SW480 (cell line): ENCODE results near the gene TFCP2L1.
"Not testable (repeated sequence)": the region's sequence is repeated elsewhere in the genome, so short reads cannot be mapped to it uniquely, and the experiment has no call there.

ENCODE experiments used
- DNase-seq: peaks from one replicate; pipeline ENCODE4 v3.0.0-alpha.2; 2016; ENCODE audit warnings: low spot score

The TFCP2L1 gene, protein sequence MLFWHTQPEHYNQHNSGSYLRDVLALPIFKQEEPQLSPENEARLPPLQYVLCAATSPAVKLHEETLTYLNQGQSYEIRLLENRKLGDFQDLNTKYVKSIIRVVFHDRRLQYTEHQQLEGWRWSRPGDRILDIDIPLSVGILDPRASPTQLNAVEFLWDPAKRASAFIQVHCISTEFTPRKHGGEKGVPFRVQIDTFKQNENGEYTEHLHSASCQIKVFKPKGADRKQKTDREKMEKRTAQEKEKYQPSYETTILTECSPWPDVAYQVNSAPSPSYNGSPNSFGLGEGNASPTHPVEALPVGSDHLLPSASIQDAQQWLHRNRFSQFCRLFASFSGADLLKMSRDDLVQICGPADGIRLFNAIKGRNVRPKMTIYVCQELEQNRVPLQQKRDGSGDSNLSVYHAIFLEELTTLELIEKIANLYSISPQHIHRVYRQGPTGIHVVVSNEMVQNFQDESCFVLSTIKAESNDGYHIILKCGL

DNA sequence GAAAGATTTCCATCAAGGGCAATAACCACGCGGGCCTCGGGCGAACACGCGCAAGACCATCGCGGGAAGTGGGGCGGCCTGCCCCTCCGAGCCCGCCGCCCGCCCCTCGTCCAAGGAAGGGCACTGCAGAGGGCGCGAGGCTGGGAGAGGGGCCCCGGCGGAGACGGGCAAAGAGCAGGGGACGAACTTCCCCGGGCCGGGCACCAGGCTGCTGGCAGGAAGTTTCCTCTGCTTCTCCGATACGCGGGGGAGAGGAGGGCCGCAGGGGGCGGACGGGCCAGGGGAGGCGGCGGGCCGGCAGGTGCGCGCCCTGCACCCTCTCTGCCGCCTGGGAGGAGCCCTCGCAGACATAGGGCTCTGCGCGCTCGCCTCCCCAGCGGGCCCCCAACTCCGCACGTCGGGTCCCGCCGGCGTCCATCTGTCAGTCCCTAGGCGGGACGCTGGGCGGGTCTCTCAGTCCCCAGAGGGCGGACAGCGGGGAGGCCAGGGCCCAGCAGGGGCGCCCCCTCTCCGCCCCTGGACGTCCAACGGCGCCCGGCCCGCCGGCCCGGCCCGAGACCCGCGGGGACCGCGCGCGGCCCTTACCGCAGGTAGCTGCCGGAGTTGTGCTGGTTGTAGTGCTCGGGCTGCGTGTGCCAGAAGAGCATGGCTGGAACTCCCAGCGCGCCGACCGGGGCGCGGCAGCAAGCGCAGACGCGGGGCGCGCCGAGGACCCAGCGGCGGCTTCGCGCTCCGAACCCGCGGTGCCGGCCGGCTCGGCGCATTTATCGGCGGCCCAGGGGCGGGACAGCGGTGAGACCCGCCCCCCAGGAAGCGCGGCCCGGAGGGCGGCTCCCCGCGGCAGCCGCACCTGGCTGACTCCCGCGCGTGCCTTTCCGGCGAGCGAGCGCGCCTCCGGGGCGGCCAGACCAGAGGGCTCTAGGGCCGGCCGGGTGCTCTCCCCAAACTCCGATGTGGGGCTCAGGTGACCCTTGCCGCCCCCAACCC lies at the start of gene TFCP2L1:
Gene TFCP2L1, minus strand, starts transcription at position 740 of the 987 bp plus-strand sequence. Its CDS starts 93 bp downstream, at position 647.
- peak; percentile 64 for DNase-seq

DNA sequence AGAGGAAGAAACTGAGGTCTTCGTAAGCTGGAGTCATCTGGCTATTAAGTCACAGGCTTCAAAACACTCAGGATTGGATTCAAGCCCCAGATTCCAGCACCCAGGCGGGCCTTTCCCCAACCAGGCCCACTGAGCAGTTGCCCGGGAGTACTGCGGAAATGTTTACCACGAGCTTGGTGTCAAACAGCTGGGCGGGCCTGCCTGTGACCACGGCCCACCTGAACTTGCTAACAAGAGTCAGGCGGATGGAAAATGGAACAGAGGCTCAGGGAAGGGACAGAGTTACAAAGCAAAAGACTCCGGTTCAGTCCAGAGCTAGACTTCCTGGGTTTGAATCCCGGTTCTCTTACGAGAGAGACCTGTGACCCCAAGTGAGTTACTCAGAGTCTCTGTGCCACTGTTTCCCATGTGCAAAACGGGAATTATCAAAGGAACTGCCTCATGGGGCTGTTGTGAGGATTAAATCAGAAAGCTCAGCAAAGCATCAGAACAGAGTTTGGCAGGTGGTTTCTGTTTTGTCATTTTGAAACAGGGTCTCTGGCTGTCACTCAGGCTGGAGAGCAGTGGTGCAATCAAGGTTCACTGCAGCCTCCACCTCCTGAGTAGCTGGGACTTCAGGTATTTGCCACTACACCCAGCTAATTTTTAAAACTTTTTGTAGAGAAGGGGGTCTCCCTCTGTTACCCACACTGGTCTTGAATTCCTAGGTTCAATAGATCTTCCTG lies 49.0 kb upstream of the TFCP2L1 start:
- DNase-seq, result no peak

- no peak for DNase-seq
Measured at GRCh38 chr2:121333231-121333630, 48.2 kb upstream of the TFCP2L1 start.

- DNase-seq, result not testable (repeated sequence)
Measured at GRCh38 chr2:121331324-121331723, 46.3 kb upstream of the TFCP2L1 start.

- no peak for DNase-seq
Measured at GRCh38 chr2:121330921-121331320, 45.9 kb upstream of the TFCP2L1 start.

DNA sequence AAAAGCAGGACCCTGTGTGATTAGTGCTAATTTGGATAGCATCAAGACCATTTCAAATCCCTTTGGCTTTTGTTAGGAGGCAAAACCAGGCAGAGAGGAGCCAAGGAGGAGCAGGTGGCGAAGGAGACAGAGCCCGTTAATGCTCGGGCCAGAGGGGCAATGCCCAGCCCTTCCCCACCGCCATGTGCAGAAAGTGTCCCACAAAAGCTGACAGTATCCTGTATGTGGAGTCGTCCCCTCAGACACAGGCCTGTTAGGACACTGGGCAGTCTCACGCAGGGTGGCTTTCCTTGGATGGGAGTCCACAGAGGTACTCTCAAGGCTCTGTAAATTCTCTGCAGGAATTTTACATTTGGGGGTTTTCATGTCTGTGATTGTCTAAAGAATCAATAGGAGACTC lies 44.8 kb upstream of the TFCP2L1 start:
- no peak for DNase-seq

GRCh38 chr2:121326628-121327027 lies 41.6 kb upstream of the TFCP2L1 start:
- DNase-seq, result no peak

- DNase-seq, result no peak
Measured at GRCh38 chr2:121324601-121325000, 39.6 kb upstream of the TFCP2L1 start.

DNA sequence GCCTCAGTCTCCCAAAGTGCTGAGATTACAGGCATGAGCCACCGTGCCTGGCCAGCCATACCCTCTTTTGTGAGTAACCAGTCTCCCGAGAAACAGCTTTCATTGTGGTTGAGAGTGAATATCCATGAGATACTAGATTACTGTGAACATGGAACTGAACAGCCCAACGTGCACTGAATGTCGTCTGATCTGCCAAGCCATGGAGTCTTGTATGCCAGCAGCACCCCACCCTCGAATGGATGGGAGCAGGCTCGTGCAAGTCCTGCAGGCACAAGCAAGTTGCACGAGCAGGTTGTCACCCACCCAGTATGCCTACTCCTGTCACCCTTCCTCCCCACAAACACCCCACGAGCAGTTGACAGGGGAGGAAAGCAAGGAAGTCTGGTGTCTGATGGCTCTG lies 36.5 kb upstream of the TFCP2L1 start:
- DNase-seq, result no peak

GRCh38 chr2:121319941-121320340 lies 34.9 kb upstream of the TFCP2L1 start:
- no peak for DNase-seq

- DNase-seq, result no peak
Measured at GRCh38 chr2:121316986-121317385, 32.0 kb upstream of the TFCP2L1 start.

DNA sequence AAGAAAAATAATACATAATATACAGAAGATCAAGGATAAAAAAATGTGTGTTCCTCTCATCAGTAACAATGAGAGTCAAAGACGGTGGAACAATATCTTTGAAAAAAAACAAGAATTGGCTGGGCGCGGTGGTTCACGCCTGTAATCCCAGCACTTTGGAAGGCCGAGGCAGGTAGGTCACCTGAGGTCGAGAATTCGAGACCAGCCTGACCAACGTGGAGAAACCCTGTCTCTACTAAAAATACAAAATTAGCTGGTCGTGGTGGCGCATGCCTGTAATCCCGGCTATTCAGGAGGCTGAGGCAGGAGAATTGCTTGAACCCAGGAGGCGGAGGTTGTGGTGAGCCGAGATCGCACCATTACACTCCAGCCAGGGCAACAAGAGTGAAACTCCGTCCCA lies 28.7 kb upstream of the TFCP2L1 start:
- not testable (repeated sequence) for DNase-seq

- peak; percentile 81 for DNase-seq
Measured at GRCh38 chr2:121309801-121310200, 24.8 kb upstream of the TFCP2L1 start.

GRCh38 chr2:121309323-121309722 lies 24.3 kb upstream of the TFCP2L1 start:
- DNase-seq, result no peak

DNA sequence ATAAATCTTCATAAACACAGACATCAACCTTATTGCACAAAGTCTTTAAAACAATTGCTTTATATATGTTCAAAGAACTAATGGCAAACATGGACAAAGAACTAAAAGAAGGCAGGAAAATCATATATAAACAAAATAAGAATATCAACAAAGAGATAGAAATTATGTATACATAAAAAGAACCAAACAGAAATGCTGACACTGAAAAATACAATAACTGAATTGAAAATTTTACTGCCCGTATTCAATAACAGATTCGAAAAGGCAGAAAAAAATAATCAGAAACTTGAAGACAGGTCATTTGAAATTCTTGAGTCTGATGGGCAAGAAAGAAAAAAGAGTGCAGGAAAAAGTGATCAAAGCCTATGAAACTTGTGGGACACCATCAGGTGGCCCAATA lies 22.0 kb upstream of the TFCP2L1 start:
- no peak for DNase-seq

- no peak for DNase-seq
Measured at GRCh38 chr2:121304941-121305340, 19.9 kb upstream of the TFCP2L1 start.

- DNase-seq, result no peak
Measured at GRCh38 chr2:121303531-121304263, 18.7 kb upstream of the TFCP2L1 start.

- not testable (repeated sequence) for DNase-seq
Measured at GRCh38 chr2:121301190-121301589, 16.2 kb upstream of the TFCP2L1 start.

DNA sequence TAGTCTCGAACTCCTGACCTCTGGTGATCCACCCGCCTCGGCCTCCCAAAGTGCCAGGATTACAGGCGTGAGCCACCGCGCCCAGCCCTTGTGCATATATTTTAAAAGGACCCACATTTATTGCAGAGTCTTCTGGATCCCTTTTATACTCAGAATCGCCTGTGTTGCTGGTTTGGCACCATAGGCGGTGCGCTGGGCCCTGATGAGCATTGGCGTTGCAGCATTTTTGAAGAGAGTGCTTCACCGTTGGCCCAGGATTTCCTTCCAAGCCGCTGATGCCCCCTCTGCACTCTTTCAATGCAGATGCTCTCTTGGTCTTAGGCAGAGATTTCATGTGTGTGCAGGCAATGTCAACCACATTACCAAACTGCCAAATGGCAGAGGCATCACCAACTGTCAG lies 13.5 kb upstream of the TFCP2L1 start:
- no peak for DNase-seq

DNA sequence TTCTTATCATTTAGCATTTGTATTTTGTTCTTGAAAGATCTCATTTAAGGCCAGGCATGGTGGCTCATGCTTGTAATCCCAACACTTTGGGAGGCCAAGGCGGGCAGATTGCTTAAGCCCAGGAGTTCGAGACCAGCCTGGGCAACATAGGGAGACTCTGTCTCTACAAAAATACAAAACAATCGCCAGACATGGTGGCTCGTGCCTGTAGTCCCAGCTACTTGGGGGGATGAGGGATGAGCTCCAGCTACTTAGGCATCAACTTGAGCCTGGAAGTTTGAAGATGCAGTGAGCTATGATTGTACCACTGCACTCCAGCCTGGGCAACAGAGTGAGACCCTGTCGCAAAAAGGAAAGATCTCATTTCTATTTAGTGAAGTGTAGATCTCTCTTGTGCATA lies 12.9 kb upstream of the TFCP2L1 start:
- not testable (repeated sequence) for DNase-seq

DNA sequence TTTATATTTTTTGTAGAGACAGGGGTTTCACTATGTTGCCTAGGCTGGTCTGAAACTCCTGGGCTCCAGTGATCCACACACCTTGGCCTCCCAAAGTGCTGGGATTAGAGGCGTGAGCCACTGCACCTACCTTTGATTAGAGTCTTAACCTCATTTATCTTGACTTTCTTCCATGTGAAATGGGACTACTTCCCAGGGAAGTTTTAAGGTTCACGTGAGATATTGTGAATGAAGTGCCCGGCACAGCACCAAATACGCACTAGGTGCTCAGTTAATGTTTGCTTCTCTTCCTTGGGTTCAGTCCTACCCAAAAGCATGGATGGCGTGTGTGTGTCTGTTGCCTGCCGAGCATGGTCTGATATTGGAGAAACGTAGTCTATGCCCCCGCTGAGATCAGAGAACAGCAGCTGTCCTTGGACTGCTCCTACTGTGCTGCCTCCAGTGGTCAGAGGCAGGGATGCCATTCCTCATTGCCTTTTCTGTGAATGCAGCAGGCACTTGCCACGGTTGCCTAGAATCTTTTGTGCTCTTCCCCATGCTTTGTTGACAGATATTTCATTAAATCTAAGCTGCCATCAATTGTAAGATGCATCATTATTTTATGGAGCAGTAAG lies 12.3 kb upstream of the TFCP2L1 start:
- DNase-seq, result peak; percentile 59
